Tibial artery (tissue), 4 donors: ENCODE results near the gene COL4A2.

ENCODE experiments used
- DNase-seq, 2 donors: peaks; one replicate each; pipeline ENCODE4 v3.0.0-alpha.2; 2019
- H3K27ac ChIP-seq, 2 donors: fragments of 200-600 bp; sonication (generic) in 1 of 2; 1 replicate in 1 of 2; 2 replicates in 1 of 2; pipeline ENCODE4 v1.5.1; 2018 to 2019; ENCODE audit warnings: mild to moderate bottlenecking in 1 of 2
- H3K27me3 ChIP-seq, 2 donors: fragments of 200-600 bp; sonication (generic) in 1 of 2; one replicate each; pipeline versions ENCODE4 v1.5.1 to v1.6.0; 2016 to 2019
- H3K36me3 ChIP-seq, 3 donors: fragments of 200-600 bp; sonication (generic) in 2 of 3; one replicate each; pipeline ENCODE4 v1.5.1; 2016 to 2019; ENCODE audit warnings: mild to moderate bottlenecking in 2 of 3
- H3K4me1 ChIP-seq, 4 donors: fragments of 200-600 bp; sonication (generic) in 2 of 4; 1 replicate in 3 of 4; 2 replicates in 1 of 4; pipeline ENCODE4 v1.5.1; 2016 to 2019
- H3K4me3 ChIP-seq, 2 donors: fragments of 200-600 bp; sonication (generic) in 1 of 2; 1 replicate in 1 of 2; 2 replicates in 1 of 2; pipeline ENCODE4 v1.5.1; 2018 to 2019; ENCODE audit warnings: mild to moderate bottlenecking in 2 of 2
- H3K9me3 ChIP-seq, 3 donors: fragments of 200-600 bp; sonication (generic) in 1 of 3; one replicate each; pipeline ENCODE4 v1.5.1; 2016 to 2019
- intact Hi-C: fragments of 100-400 bp; cut with DNase I; formaldehyde crosslinking; loops from one replicate; pipeline ENCODE4 v1.15.0; 2023; ENCODE audit warnings: low total_unique reads
- TF ChIP-seq, protein P1 (sequence below), 2 experiments: fragments of 200-600 bp in 1 of 2; fragments of 450-650 bp in 1 of 2; IDR thresholded peaks; one replicate each; pipeline ENCODE4 v1.5.1; 2017 to 2019; ENCODE audit warnings: antibody characterized with exemption in 2 of 2, mild to moderate bottlenecking in 1 of 2, moderate library complexity in 1 of 2

The COL4A2 gene

GRCh38 chr13:110552767-110553166, 245.7 kb downstream of the COL4A2 start:
- TF ChIP-seq, protein P1, sequence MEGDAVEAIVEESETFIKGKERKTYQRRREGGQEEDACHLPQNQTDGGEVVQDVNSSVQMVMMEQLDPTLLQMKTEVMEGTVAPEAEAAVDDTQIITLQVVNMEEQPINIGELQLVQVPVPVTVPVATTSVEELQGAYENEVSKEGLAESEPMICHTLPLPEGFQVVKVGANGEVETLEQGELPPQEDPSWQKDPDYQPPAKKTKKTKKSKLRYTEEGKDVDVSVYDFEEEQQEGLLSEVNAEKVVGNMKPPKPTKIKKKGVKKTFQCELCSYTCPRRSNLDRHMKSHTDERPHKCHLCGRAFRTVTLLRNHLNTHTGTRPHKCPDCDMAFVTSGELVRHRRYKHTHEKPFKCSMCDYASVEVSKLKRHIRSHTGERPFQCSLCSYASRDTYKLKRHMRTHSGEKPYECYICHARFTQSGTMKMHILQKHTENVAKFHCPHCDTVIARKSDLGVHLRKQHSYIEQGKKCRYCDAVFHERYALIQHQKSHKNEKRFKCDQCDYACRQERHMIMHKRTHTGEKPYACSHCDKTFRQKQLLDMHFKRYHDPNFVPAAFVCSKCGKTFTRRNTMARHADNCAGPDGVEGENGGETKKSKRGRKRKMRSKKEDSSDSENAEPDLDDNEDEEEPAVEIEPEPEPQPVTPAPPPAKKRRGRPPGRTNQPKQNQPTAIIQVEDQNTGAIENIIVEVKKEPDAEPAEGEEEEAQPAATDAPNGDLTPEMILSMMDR (IDR thresholded peaks at IDR 0.05), result no peak
- peaks cover 0 to 64% (median 22%) of the 10 kb centered on the region in 4 donors for H3K4me1 ChIP-seq
- intact Hi-C loops, result loop anchor here (10.0 kb wide), 1 partner anchor 48 kb away; no protein-coding TSS in a partner anchor
- no peaks in the 10 kb centered on the region for H3K27me3 ChIP-seq
- H3K36me3 ChIP-seq, result peaks cover 0 to 14% (median 8%) of the 10 kb centered on the region in 3 donors
- no peaks in the 10 kb centered on the region for H3K9me3 ChIP-seq
- H3K27ac ChIP-seq, result no peak overlapping the region
- no peak for DNase-seq
- no peak overlapping the region for H3K4me3 ChIP-seq

- TF ChIP-seq, protein P1 (IDR thresholded peaks at IDR 0.05), result no peak
- H3K9me3 ChIP-seq, result no peaks in the 10 kb centered on the region
- peaks cover 0 to 70% (median 23%) of the 10 kb centered on the region in 4 donors for H3K4me1 ChIP-seq
- intact Hi-C loops, result loop anchor here (10.0 kb wide), 1 partner anchor 49 kb away; no protein-coding TSS in a partner anchor
- peaks cover 0 to 14% (median 8%) of the 10 kb centered on the region in 3 donors for H3K36me3 ChIP-seq
- no peak overlapping the region for H3K27ac ChIP-seq
- no peaks in the 10 kb centered on the region for H3K27me3 ChIP-seq
- no peak for DNase-seq
- no peak overlapping the region for H3K4me3 ChIP-seq
Measured at GRCh38 chr13:110553417-110553816, 246.3 kb downstream of the COL4A2 start.

DNA sequence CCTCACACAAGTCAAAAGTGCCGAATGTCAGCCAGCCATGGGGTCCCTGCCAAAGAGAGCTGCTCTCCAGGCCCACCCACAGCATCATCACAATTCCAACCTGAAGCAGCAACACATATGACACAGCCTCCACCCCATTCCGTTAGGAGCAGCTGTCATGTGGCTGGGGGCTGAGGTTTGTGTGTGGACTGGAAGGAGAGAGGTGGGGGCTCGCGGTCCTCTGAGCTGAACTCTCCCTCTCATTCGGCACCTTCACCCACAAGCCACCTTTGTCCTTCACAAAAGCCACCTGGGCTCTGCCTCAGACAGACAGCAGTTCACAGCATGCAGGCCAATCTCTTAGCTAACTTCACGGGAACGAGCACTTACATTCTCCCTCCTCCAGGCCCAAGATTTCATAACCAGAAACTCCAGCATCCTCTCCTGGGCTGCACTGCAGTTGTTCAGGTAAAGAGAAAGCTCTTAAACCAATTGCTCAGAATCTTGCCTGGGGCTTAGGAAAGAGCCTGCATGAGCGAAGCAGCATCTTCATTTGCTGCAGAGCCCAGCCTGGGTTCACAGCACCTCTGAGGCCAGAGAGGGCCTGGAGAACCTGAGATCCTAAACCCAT, 247.2 kb downstream of the COL4A2 start:
- H3K4me3 ChIP-seq, result no peak overlapping the region
- H3K4me1 ChIP-seq, result peaks cover 0 to 79% (median 27%) of the 10 kb centered on the region in 4 donors
- no peak for DNase-seq
- no peaks in the 10 kb centered on the region for H3K27me3 ChIP-seq
- no peaks in the 10 kb centered on the region for H3K9me3 ChIP-seq
- intact Hi-C loops, result loop anchor here (10.0 kb wide), 1 partner anchor 50 kb away; no protein-coding TSS in a partner anchor
- peaks cover 0 to 14% (median 8%) of the 10 kb centered on the region in 3 donors for H3K36me3 ChIP-seq
- no peak overlapping the region for H3K27ac ChIP-seq
- TF ChIP-seq, protein P1 (IDR thresholded peaks at IDR 0.05), result no peak

DNA sequence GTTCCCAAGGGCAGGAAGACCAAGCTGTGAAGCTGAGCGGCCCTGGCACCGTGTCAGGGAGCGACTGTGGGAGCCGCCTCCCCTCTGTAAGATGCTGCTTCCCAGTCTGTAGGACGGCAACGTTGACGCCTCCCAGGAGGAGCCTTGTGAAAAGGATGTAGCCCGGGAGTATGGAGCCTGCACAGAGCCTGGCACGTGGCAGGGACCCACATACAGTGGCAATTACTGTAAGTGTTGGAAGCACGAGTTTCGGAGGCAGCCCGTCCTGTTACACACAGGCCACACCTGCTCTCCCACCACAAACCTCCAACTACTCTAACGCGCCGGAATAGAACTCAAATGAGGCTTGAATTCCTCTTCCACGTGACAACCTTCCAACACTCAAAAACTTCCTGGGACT, 247.9 kb downstream of the COL4A2 start:
- no peak for DNase-seq
- no peak overlapping the region for H3K27ac ChIP-seq
- peaks cover 0 to 14% (median 8%) of the 10 kb centered on the region in 3 donors for H3K36me3 ChIP-seq
- intact Hi-C loops, result loop anchor here (10.0 kb wide), 1 partner anchor 50 kb away; no protein-coding TSS in a partner anchor
- no peaks in the 10 kb centered on the region for H3K27me3 ChIP-seq
- peaks cover 0 to 83% (median 29%) of the 10 kb centered on the region in 4 donors for H3K4me1 ChIP-seq
- H3K9me3 ChIP-seq, result no peaks in the 10 kb centered on the region
- no peak overlapping the region for H3K4me3 ChIP-seq
- TF ChIP-seq, protein P1 (IDR thresholded peaks at IDR 0.05), result no peak

GRCh38 chr13:110555601-110556223, 248.6 kb downstream of the COL4A2 start:
- no peak overlapping the region for H3K4me3 ChIP-seq
- peaks cover 0 to 81% (median 30%) of the 10 kb centered on the region in 4 donors for H3K4me1 ChIP-seq
- DNase-seq, result no peak
- H3K27ac ChIP-seq, result no peak overlapping the region
- peaks cover 0 to 14% (median 8%) of the 10 kb centered on the region in 3 donors for H3K36me3 ChIP-seq
- H3K9me3 ChIP-seq, result no peaks in the 10 kb centered on the region
- TF ChIP-seq, protein P1 (IDR thresholded peaks at IDR 0.05), result no peak
- no peaks in the 10 kb centered on the region for H3K27me3 ChIP-seq
- intact Hi-C loops, result loop anchor here (10.0 kb wide), 1 partner anchor 51 kb away; no protein-coding TSS in a partner anchor
